Brain microvascular endothelial cell (primary cell): ENCODE data around the gene EEF2K.

Source experiments
- DNase-seq: peaks from one replicate; pipeline ENCODE4 v3.0.0-alpha.2; 2020
- H3K27ac ChIP-seq: fragments of 250-450 bp; sonication (Bioruptor Pico); 2 replicates; pipeline ENCODE4 v1.5.1; 2020; ENCODE audit warnings: mild to moderate bottlenecking, moderate library complexity
- H3K27me3 ChIP-seq: fragments of 250-450 bp; sonication (Bioruptor Pico); replicated peaks from 2 replicates; pipeline ENCODE4 v1.5.1; 2020; ENCODE audit warnings: mild to moderate bottlenecking
- H3K36me3 ChIP-seq: fragments of 250-450 bp; sonication (Bioruptor Pico); replicated peaks from 2 replicates; pipeline ENCODE4 v1.5.1; 2020; ENCODE audit warnings: mild to moderate bottlenecking
- H3K4me3 ChIP-seq: 2 replicates; pipeline ENCODE4 v1.5.1; 2011; ENCODE audit warnings: low read depth, mild to moderate bottlenecking, control low read depth, low read length, moderate library complexity
- in situ Hi-C: cut with HindIII; loops from 2 replicates; pipeline ENCODE4 v1.10.0; 2017; ENCODE audit warnings: low sequenced_read_pairs, low pct_ligation_motif_present
- TF ChIP-seq, protein P1 (sequence below): IDR thresholded peaks from 2 replicates; pipeline ENCODE4 v1.5.1; 2011; ENCODE audit warnings: low read depth, mild to moderate bottlenecking, moderate library complexity, low read length, control low read depth, inconsistent platforms; ENCODE audit errors: missing control alignments

Gene EEF2K

DNA sequence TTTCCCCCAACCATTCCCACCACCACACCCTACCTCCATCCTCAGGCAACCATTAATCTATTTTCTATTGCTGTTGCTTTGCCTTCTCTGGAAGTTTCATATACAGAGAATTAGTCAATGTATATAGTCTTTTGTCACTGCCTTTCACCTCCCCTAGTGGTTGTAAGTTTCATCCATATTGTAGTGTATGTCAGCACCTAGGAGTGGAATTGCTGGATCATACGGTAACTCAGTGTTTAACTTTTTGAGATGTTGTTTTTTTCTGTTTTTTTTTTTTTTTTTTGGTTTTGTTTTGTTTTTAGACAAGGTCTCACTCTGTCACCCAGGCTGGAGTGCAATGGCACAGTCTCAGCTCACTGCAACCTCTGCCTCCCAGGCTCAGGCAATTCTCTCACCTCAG is 16.9 kb downstream of the EEF2K start:
- H3K27ac ChIP-seq: no peak overlapping the region
- no peaks in the 10 kb centered on the region for H3K36me3 ChIP-seq
- no peak for DNase-seq
- TF ChIP-seq, protein P1, sequence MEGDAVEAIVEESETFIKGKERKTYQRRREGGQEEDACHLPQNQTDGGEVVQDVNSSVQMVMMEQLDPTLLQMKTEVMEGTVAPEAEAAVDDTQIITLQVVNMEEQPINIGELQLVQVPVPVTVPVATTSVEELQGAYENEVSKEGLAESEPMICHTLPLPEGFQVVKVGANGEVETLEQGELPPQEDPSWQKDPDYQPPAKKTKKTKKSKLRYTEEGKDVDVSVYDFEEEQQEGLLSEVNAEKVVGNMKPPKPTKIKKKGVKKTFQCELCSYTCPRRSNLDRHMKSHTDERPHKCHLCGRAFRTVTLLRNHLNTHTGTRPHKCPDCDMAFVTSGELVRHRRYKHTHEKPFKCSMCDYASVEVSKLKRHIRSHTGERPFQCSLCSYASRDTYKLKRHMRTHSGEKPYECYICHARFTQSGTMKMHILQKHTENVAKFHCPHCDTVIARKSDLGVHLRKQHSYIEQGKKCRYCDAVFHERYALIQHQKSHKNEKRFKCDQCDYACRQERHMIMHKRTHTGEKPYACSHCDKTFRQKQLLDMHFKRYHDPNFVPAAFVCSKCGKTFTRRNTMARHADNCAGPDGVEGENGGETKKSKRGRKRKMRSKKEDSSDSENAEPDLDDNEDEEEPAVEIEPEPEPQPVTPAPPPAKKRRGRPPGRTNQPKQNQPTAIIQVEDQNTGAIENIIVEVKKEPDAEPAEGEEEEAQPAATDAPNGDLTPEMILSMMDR: no peak
- in situ Hi-C loops: no loop called here
- H3K4me3 ChIP-seq: no peak overlapping the region
- H3K27me3 ChIP-seq: no peaks in the 10 kb centered on the region

DNA sequence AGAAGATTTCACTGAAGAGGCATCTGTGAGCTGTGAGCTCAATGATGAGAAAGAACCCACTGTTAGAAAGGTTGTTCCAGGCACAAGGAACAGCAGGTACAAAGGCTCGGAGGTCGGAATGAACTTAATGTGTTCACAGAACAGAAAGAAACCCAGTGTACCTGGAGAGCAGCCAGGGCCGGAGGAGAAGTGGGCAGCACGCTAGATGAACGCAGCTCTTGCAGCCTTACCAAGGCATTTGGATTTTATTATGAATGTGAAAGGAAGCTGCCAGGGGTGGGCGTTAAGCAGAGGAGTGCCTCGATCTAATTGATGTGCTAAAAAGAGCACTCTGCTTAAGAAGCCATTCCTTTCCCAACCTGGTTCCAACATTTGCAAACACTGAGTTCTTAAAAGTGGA is 19.0 kb downstream of the EEF2K start:
- DNase-seq: no peak
- in situ Hi-C loops: no loop called here
- H3K27me3 ChIP-seq: no peaks in the 10 kb centered on the region
- H3K4me3 ChIP-seq: no peak overlapping the region
- TF ChIP-seq, protein P1: no peak
- H3K36me3 ChIP-seq: peaks cover 11% of the 10 kb centered on the region
- no peak overlapping the region for H3K27ac ChIP-seq

DNA sequence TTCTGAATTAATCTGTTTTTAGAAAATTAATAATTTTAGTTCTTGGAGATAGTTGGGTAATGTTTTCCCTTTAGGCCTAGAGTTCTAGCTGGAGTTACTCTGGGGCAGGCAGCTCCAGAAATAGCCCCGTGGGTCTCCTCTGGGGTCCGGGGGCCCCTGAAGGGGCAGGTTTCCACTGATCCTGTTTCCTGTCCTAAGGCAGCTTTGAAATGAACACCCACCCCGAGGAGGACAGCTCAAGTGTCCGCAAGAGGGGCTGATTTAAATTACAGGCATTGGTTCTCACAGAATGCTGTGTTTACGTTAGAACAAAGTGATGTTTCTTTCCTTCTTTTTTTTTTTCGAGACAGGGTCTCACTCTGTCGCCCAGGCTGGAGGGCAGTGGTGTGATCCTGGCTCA is 23.8 kb downstream of the EEF2K start:
- TF ChIP-seq, protein P1: no peak
- no peaks in the 10 kb centered on the region for H3K27me3 ChIP-seq
- in situ Hi-C loops: no loop called here
- H3K36me3 ChIP-seq: peaks cover 16% of the 10 kb centered on the region
- no peak for DNase-seq
- H3K27ac ChIP-seq: no peak overlapping the region
- H3K4me3 ChIP-seq: no peak overlapping the region

DNA sequence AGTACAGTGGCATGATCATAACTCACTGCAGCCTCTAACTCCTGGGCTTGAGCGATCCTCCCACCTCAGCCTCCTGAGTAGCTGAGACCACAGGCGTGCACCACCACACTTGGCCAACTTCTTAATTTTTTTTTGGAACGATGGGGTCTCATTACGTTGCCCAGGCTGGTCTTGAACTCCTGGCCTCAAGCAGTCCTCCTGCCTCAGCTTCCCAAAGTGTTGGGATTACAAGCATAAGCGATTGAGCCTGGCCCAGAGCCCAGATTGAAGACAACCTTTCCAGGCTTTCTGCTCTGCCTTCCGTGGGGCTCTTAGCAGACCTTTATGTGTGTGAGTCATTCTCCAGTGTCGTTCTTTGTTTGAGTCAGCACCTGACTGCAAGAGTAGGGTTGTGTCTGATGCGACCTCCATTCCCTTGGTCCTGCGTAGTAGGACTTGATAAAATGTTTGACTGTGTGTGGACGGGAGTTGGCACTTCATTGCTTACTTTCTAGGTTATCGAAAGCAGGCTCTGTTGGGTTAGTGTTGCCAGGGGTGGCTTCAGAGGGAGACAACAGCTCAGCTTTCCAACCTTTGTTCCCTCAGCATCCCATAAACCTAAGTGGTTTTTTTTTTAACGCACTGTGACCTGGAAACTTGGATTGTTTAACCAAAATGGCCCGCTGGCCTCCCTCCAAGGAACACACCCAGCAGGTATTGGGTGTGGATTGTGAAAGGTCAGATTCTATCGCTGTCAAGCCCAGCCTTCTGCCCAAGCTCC is 26.4 kb downstream of the EEF2K start:
- peak; percentile 42 for DNase-seq
- peaks cover 20% of the 10 kb centered on the region for H3K36me3 ChIP-seq
- no peak overlapping the region for H3K27ac ChIP-seq
- H3K4me3 ChIP-seq: no peak overlapping the region
- no peaks in the 10 kb centered on the region for H3K27me3 ChIP-seq
- in situ Hi-C loops: no loop called here
- TF ChIP-seq, protein P1: no peak

DNA sequence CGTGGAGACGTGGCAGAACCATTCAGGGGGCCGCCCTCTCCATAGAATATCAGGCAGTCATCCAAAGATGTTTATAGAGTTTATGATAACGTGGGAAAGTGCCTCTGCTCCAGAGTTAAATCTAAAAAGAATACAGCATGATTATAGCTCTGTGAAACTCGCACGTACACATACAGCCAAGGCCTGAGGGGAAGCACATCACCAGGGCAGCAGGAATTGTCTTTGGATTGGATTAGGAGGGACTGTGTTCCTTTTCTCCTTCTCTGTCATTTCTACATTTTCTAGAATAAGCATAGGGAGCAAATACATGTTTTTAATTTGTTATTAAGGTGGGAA is 26.9 kb downstream of the EEF2K start:
- no peak for DNase-seq
- Histone ChIP-seq H3K27me3 (no peaks in the 10 kb centered on the region), H3K36me3 (peaks cover 21% of the 10 kb centered on the region), H3K4me3 (no peak overlapping the region), H3K27ac (no peak overlapping the region)
- in situ Hi-C loops: no loop called here
- TF ChIP-seq, protein P1: no peak
